ENCODE results near the gene SDK2.

- no peak for TF ChIP-seq CTCF (IDR thresholded peaks at IDR 0.05)
- TF ChIP-seq POLR2A (IDR thresholded peaks at IDR 0.05): no peak
Measured at GRCh38 chr17:73325527-73325842, 318.8 kb downstream of the SDK2 start.
